Mesothelial cell of epicardium (in vitro differentiated cells): Measurements from ENCODE around the gene SORCS3. TPM values are rescaled to one million over a fixed set of nuclear protein-coding genes. Genes with fewer than 3 reads are reported as not detected.

Experiments used
- DNase-seq, 2 experiments: peaks; one replicate each; pipeline ENCODE4 v3.0.0; 2021; ENCODE audit warnings: low spot score in 2 of 2; ENCODE audit not compliant: unreplicated experiment in 2 of 2
- H3K27ac Mint-ChIP-seq: 2 replicates; pipeline ENCODE4 v1.8.0; 2021; ENCODE audit warnings: mixed read lengths
- H3K27me3 Mint-ChIP-seq: 2 replicates; pipeline ENCODE4 v1.8.0; 2021; ENCODE audit warnings: low read depth, mixed read lengths
- H3K36me3 Mint-ChIP-seq: 2 replicates; pipeline ENCODE4 v1.8.0; 2021; ENCODE audit warnings: mixed read lengths
- H3K4me1 Mint-ChIP-seq: 2 replicates; pipeline ENCODE4 v1.8.0; 2021; ENCODE audit warnings: mixed read lengths
- H3K4me3 Mint-ChIP-seq: 2 replicates; pipeline ENCODE4 v1.8.0; 2021; ENCODE audit warnings: mild to moderate bottlenecking, moderate library complexity, mixed read lengths
- H3K9me3 Mint-ChIP-seq: 2 replicates; pipeline ENCODE4 v1.8.0; 2021; ENCODE audit warnings: mixed read lengths
- total RNA-seq: library from RNA; stranded (reverse); gene quantifications from 3 replicates; pipeline ENCODE4 v1.2.1, GENCODE V29; 2021
- TF ChIP-seq, protein P1 (sequence below): fragments of 200-600 bp; sonication (generic); IDR thresholded peaks from one replicate; pipeline ENCODE4 v1.5.0; 2021; ENCODE audit warnings: antibody characterized with exemption; ENCODE audit not compliant: unreplicated experiment

SORCS3 gene
- total RNA-seq, 1 donor from 2014 or later: 0.04 TPM

DNA sequence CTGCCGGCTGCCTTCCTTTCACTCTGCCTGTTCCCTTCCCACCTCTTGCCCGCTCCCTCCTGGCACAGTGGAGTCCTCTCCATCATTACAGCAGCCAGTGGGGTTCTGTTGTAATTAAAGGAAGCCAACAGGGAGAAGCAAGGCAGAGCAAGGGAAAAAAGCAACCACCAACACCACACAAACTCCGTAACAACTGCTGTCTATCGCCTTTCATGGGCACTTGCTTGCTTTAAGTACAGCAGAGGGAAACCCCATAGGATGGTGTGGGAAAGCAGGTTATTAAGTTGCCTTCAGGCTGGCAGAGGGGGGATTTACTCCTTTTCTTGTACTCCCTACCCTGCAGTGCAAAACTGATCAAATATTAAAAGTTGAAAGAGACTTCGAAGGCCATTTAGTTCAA is 22.0 kb downstream of the SORCS3 start:
- no peak for DNase-seq
- Mint-ChIP-seq H3K27me3 (peaks cover 91% of the 10 kb centered on the region), H3K4me3 (no peak overlapping the region), H3K36me3 (no peaks in the 10 kb centered on the region), H3K4me1 (no peaks in the 10 kb centered on the region), H3K9me3 (no peaks in the 10 kb centered on the region), H3K27ac (no peak overlapping the region)
- TF ChIP-seq, protein P1, sequence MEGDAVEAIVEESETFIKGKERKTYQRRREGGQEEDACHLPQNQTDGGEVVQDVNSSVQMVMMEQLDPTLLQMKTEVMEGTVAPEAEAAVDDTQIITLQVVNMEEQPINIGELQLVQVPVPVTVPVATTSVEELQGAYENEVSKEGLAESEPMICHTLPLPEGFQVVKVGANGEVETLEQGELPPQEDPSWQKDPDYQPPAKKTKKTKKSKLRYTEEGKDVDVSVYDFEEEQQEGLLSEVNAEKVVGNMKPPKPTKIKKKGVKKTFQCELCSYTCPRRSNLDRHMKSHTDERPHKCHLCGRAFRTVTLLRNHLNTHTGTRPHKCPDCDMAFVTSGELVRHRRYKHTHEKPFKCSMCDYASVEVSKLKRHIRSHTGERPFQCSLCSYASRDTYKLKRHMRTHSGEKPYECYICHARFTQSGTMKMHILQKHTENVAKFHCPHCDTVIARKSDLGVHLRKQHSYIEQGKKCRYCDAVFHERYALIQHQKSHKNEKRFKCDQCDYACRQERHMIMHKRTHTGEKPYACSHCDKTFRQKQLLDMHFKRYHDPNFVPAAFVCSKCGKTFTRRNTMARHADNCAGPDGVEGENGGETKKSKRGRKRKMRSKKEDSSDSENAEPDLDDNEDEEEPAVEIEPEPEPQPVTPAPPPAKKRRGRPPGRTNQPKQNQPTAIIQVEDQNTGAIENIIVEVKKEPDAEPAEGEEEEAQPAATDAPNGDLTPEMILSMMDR: no peak

GRCh38 chr10:104663563-104663962 is 22.5 kb downstream of the SORCS3 start:
- Mint-ChIP-seq H3K36me3 (no peaks in the 10 kb centered on the region), H3K4me3 (no peak overlapping the region), H3K4me1 (no peaks in the 10 kb centered on the region), H3K27me3 (peaks cover 90% of the 10 kb centered on the region), H3K27ac (no peak overlapping the region), H3K9me3 (no peaks in the 10 kb centered on the region)
- no peak for DNase-seq
- TF ChIP-seq, protein P1: no peak

GRCh38 chr10:104664205-104664604 is 23.1 kb downstream of the SORCS3 start:
- Mint-ChIP-seq H3K4me3 (no peak overlapping the region), H3K9me3 (no peaks in the 10 kb centered on the region), H3K36me3 (no peaks in the 10 kb centered on the region), H3K4me1 (no peaks in the 10 kb centered on the region), H3K27ac (no peak overlapping the region), H3K27me3 (peaks cover 84% of the 10 kb centered on the region)
- no peak for DNase-seq
- TF ChIP-seq, protein P1: no peak

GRCh38 chr10:104665174-104665573 is 24.1 kb downstream of the SORCS3 start:
- H3K4me1 Mint-ChIP-seq: no peaks in the 10 kb centered on the region
- TF ChIP-seq, protein P1: no peak
- H3K36me3 Mint-ChIP-seq: no peaks in the 10 kb centered on the region
- H3K27me3 Mint-ChIP-seq: peaks cover 78% of the 10 kb centered on the region
- peaks cover under 1% of the 10 kb centered on the region for H3K9me3 Mint-ChIP-seq
- no peak overlapping the region for H3K4me3 Mint-ChIP-seq
- H3K27ac Mint-ChIP-seq: no peak overlapping the region
- no peak for DNase-seq

DNA sequence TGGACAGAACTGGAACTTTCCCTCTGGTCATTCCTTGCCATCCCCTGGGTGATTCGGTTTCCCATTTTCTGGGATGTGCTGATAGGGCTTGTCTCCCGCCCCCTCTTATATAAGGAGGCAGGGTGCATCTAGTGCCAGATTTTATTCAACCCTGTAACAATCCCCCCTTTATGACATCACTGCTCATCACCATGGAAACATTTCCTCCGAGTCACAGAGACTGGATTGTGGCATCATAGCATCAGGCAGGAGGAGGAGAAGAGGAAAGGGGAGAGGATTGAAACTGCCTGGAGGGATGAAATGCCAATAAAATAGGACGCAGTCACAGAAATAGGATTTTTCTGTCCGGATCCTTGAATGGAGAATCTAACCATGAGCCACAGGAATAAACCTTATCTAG is 25.0 kb downstream of the SORCS3 start:
- Mint-ChIP-seq H3K9me3 (peaks cover 10% of the 10 kb centered on the region), H3K4me1 (no peaks in the 10 kb centered on the region), H3K4me3 (no peak overlapping the region), H3K36me3 (no peaks in the 10 kb centered on the region), H3K27me3 (peaks cover 70% of the 10 kb centered on the region), H3K27ac (no peak overlapping the region)
- no peak for DNase-seq
- TF ChIP-seq, protein P1: no peak

DNA sequence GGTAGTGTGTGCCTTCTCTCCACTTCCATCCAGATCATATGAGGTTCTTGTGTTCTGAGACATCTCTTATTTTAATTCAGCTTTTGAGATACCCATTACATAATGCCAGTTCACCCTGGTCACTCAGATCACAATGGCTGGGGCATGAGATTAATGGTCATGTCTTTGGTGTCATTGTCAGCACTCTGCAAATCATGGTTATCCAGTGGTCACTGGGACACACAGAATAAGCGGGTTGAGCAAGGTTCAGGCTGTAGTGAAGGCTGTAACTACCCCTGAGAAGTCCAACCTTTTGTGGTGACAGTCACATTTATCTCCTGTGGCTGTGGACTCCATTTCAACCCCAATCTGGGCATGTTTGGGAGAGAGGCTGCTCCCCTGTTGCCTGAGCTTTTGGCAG is 35.8 kb downstream of the SORCS3 start:
- DNase-seq: no peak
- Mint-ChIP-seq H3K27ac (no peak overlapping the region), H3K4me3 (no peak overlapping the region), H3K4me1 (peaks cover 2% of the 10 kb centered on the region), H3K9me3 (peaks cover 22% of the 10 kb centered on the region), H3K36me3 (no peaks in the 10 kb centered on the region), H3K27me3 (peaks cover 83% of the 10 kb centered on the region)
- TF ChIP-seq, protein P1: no peak
